Loucy (cell line): Measurements from ENCODE around the gene CCDC158.

ENCODE experiments used
- H2AFZ ChIP-seq: fragments of 200-600 bp; sonication (generic); 2 replicates; pipeline ENCODE4 v1.6.0; 2016; ENCODE audit warnings: antibody characterized with exemption, mild to moderate bottlenecking, low read length, moderate library complexity
- H3F3A ChIP-seq: fragments of 200-600 bp; 2 replicates; pipeline ENCODE4 v1.6.0; 2016; ENCODE audit warnings: antibody characterized with exemption, low read depth, mild to moderate bottlenecking
- H3K27me3 ChIP-seq: fragments of 200-600 bp; sonication (generic); 2 replicates; pipeline ENCODE4 v1.6.1; 2014; ENCODE audit warnings: low read length, mild to moderate bottlenecking; ENCODE audit not compliant: insufficient read depth, poor library complexity, severe bottlenecking
- H3K36me3 ChIP-seq: fragments of 200-600 bp; sonication (generic); 2 replicates; pipeline ENCODE4 v1.6.1; 2016; ENCODE audit warnings: low read length; ENCODE audit not compliant: insufficient read depth
- H3K4me1 ChIP-seq: fragments of 200-600 bp; sonication (generic); 2 replicates; pipeline ENCODE4 v1.5.1; 2014; ENCODE audit warnings: low read length, mild to moderate bottlenecking; ENCODE audit not compliant: insufficient read depth, poor library complexity, severe bottlenecking
- H3K4me2 ChIP-seq: fragments of 200-600 bp; sonication (generic); 2 replicates; pipeline ENCODE4 v1.6.0; 2014; ENCODE audit warnings: antibody characterized with exemption, low read length, low read depth, mild to moderate bottlenecking; ENCODE audit not compliant: poor library complexity, severe bottlenecking
- H3K4me3 ChIP-seq: fragments of 200-600 bp; sonication (generic); 2 replicates; pipeline ENCODE4 v1.5.1; 2014; ENCODE audit warnings: low read length, mild to moderate bottlenecking, mixed read lengths; ENCODE audit not compliant: poor library complexity, severe bottlenecking
- H3K79me2 ChIP-seq: fragments of 200-600 bp; sonication (generic); 2 replicates; pipeline ENCODE4 v1.6.1; 2014; ENCODE audit warnings: low read length; ENCODE audit not compliant: insufficient read depth
- H3K9ac ChIP-seq: fragments of 200-600 bp; sonication (generic); 2 replicates; pipeline ENCODE4 v1.6.0; 2014; ENCODE audit warnings: mild to moderate bottlenecking, low read depth, low read length, moderate library complexity; ENCODE audit not compliant: poor library complexity, severe bottlenecking
- H3K9me2 ChIP-seq: fragments of 200-600 bp; sonication (generic); replicated peaks from 2 replicates; pipeline ENCODE4 v1.6.1; 2016; ENCODE audit warnings: low read depth, low read length, mixed read lengths
- H3K9me3 ChIP-seq: fragments of 200-600 bp; sonication (generic); 2 replicates; pipeline ENCODE4 v1.6.1; 2014; ENCODE audit warnings: mild to moderate bottlenecking, antibody characterized with exemption, low read length, low read depth; ENCODE audit not compliant: insufficient read depth
- H4K20me1 ChIP-seq: fragments of 200-600 bp; sonication (generic); 2 replicates; pipeline ENCODE4 v1.6.0; 2014; ENCODE audit warnings: antibody characterized with exemption, low read length, mild to moderate bottlenecking; ENCODE audit not compliant: insufficient read depth, poor library complexity, severe bottlenecking
- CTCF ChIP-seq: fragments of 200-600 bp; sonication (generic); conservative IDR thresholded peaks from 2 replicates; pipeline ENCODE4 v1.5.1; 2014; ENCODE audit warnings: mild to moderate bottlenecking, antibody characterized with exemption, low read length
- EZH2phosphoT487 ChIP-seq: fragments of 200-600 bp; IDR thresholded peaks from 2 replicates; pipeline ENCODE4 v1.6.1; 2018; ENCODE audit warnings: antibody characterized with exemption, mild to moderate bottlenecking, moderate library complexity, borderline replicate concordance

Gene CCDC158

GRCh38 chr4:76410636-76411035, 10.3 kb downstream of the CCDC158 start:
- Histone ChIP-seq H3K4me3 (no peak overlapping the region), H3K4me1 (no peaks in the 10 kb centered on the region), H4K20me1 (no peaks in the 10 kb centered on the region), H3K36me3 (no peaks in the 10 kb centered on the region), H3F3A (no peaks in the 10 kb centered on the region), H3K4me2 (no peak overlapping the region), H3K9me2 (no peaks in the 10 kb centered on the region), H3K27me3 (no peaks in the 10 kb centered on the region), H2AFZ (no peak overlapping the region), H3K9ac (no peak overlapping the region), H3K9me3 (no peaks in the 10 kb centered on the region), H3K79me2 (no peaks in the 10 kb centered on the region)
- TF ChIP-seq EZH2phosphoT487 (no peak), CTCF (no peak)

GRCh38 chr4:76407440-76408119, 13.4 kb downstream of the CCDC158 start:
- Histone ChIP-seq H3K36me3 (no peaks in the 10 kb centered on the region), H3K27me3 (no peaks in the 10 kb centered on the region), H3K4me2 (no peak overlapping the region), H3K4me1 (no peaks in the 10 kb centered on the region), H3K9me3 (no peaks in the 10 kb centered on the region), H3K79me2 (no peaks in the 10 kb centered on the region), H2AFZ (no peak overlapping the region), H4K20me1 (no peaks in the 10 kb centered on the region), H3F3A (no peaks in the 10 kb centered on the region), H3K9me2 (no peaks in the 10 kb centered on the region), H3K4me3 (no peak overlapping the region), H3K9ac (no peak overlapping the region)
- TF ChIP-seq EZH2phosphoT487 (no peak), CTCF (no peak)

GRCh38 chr4:76406081-76406480, 14.9 kb downstream of the CCDC158 start:
- H3K4me3 ChIP-seq, result no peak overlapping the region
- no peaks in the 10 kb centered on the region for H3K4me1 ChIP-seq

More at GRCh38 chr4:76406081-76406480, 14.9 kb downstream of the CCDC158 start:
- H3K27me3 ChIP-seq, result no peaks in the 10 kb centered on the region
- TF ChIP-seq CTCF (no peak), EZH2phosphoT487 (no peak)
- H3K4me2 ChIP-seq, result no peak overlapping the region
- no peak overlapping the region for H3K9ac ChIP-seq
- H3K9me2 ChIP-seq, result no peaks in the 10 kb centered on the region
- no peaks in the 10 kb centered on the region for H3F3A ChIP-seq
- H2AFZ ChIP-seq, result no peak overlapping the region
- no peaks in the 10 kb centered on the region for H3K79me2 ChIP-seq
- no peaks in the 10 kb centered on the region for H4K20me1 ChIP-seq
- H3K36me3 ChIP-seq, result no peaks in the 10 kb centered on the region
- no peaks in the 10 kb centered on the region for H3K9me3 ChIP-seq
